OCI-LY1 (cell line): ENCODE results near the gene DOCK6.

Experiments used
- H2AFZ ChIP-seq: fragments of 200-600 bp; sonication (generic), shearing (Covaris generic); 2 replicates; pipeline ENCODE4 v1.6.0; 2014; ENCODE audit warnings: antibody characterized with exemption, mild to moderate bottlenecking, low read length
- H3F3A ChIP-seq: fragments of 200-600 bp; sonication (generic), shearing (Covaris generic); 2 replicates; pipeline ENCODE4 v1.6.0; 2014; ENCODE audit warnings: mild to moderate bottlenecking, antibody characterized with exemption, low read length, moderate library complexity; ENCODE audit not compliant: insufficient read depth
- H3K27ac ChIP-seq: fragments of 200-600 bp; sonication (generic); 2 replicates; pipeline ENCODE4 v1.5.1; 2014; ENCODE audit warnings: low read length, mixed run types, mild to moderate bottlenecking, low read depth; ENCODE audit not compliant: poor library complexity, severe bottlenecking
- H3K27me3 ChIP-seq: fragments of 200-600 bp; sonication (generic); 2 replicates; pipeline ENCODE4 v1.6.0; 2014; ENCODE audit warnings: antibody characterized with exemption, mild to moderate bottlenecking, low read length, moderate library complexity; ENCODE audit not compliant: insufficient read depth
- H3K36me3 ChIP-seq: fragments of 200-600 bp; sonication (generic); 2 replicates; pipeline ENCODE4 v1.6.1; 2014; ENCODE audit warnings: mild to moderate bottlenecking, antibody characterized with exemption, low read length, moderate library complexity, mixed read lengths; ENCODE audit not compliant: insufficient read depth
- H3K4me1 ChIP-seq: fragments of 200-600 bp; sonication (generic); 2 replicates; pipeline ENCODE4 v1.5.1; 2014; ENCODE audit warnings: mild to moderate bottlenecking, low read length, moderate library complexity; ENCODE audit not compliant: insufficient read depth, severe bottlenecking
- H3K4me2 ChIP-seq: fragments of 200-600 bp; sonication (generic), shearing (Covaris generic); 2 replicates; pipeline ENCODE4 v1.6.1; 2014; ENCODE audit warnings: low read length
- H3K4me3 ChIP-seq: fragments of 200-600 bp; sonication (generic); 2 replicates; pipeline ENCODE4 v1.5.1; 2014; ENCODE audit warnings: low read length, low read depth, mild to moderate bottlenecking, mixed read lengths; ENCODE audit not compliant: poor library complexity, severe bottlenecking
- H3K79me2 ChIP-seq: fragments of 200-600 bp; shearing (Covaris generic); 2 replicates; pipeline ENCODE4 v1.6.1; 2016; ENCODE audit warnings: mixed run types, low read length, mixed read lengths; ENCODE audit not compliant: insufficient read depth
- H3K9ac ChIP-seq: fragments of 200-600 bp; sonication (generic), shearing (Covaris generic); 2 replicates; pipeline ENCODE4 v1.6.1; 2014; ENCODE audit warnings: mild to moderate bottlenecking, low read length, mixed read lengths
- H3K9me2 ChIP-seq: fragments of 200-600 bp; sonication (generic), shearing (Covaris generic); 2 replicates; pipeline ENCODE4 v1.6.1; 2014; ENCODE audit warnings: low read depth, mild to moderate bottlenecking, low read length, mixed read lengths
- H3K9me3 ChIP-seq: fragments of 200-600 bp; shearing (Covaris generic); 2 replicates; pipeline ENCODE4 v1.6.1; 2014; ENCODE audit warnings: low read length, mixed read lengths
- H4K20me1 ChIP-seq: fragments of 200-600 bp; sonication (generic), shearing (Covaris generic); 2 replicates; pipeline ENCODE4 v1.6.0; 2016; ENCODE audit warnings: mild to moderate bottlenecking, low read length; ENCODE audit not compliant: insufficient read depth
- EZH2 ChIP-seq: fragments of 200-600 bp; sonication (generic), shearing (Covaris generic); IDR thresholded peaks from 2 replicates; pipeline ENCODE4 v1.8.0; 2017; ENCODE audit warnings: borderline replicate concordance, mixed run types, mild to moderate bottlenecking, antibody characterized with exemption, low read length, moderate library complexity, mixed read lengths
- TF ChIP-seq, protein P1 (sequence below): fragments of 200-600 bp; sonication (generic), shearing (Covaris generic); IDR thresholded peaks from 2 replicates; pipeline ENCODE4 v1.5.1; 2017; ENCODE audit warnings: mild to moderate bottlenecking, antibody characterized with exemption, low read length, moderate library complexity, mixed read lengths

Gene DOCK6

DNA sequence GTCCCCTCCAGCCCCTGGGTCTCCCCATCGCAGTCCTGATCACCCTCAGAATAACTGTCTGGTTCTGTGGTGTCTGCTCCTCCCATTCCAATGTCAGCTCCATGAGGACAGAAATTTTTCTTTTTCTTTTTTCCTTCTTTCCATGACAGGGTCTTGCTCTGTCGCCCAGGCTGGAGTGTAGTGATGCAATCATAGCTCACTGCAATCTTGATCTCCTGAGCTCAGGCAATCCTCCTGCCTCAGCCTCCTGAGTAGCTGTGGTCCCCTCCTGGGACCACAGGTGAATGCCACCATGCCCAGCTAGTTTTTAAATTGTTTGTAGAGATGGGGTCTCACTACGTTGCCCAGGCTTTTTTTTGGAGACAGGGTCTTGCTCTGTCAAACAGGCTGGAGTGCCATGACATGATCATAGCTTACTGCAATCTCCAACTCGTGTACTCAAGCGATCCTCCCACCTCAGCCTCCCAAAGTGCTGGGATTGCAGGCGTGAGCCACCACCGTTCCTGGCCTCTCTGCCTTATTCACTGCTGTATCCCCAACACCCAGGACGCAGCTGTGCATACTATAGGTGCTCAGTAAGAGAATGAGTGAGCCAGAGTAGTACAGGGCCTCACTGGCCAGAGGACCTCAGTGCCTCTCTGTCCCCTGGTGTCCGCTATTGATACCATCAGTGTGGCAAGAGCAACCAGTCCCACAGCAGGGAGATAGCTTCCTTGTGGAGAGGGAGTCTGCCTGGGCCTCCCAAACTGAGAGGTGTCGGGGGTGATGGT is 5.2 kb upstream of the DOCK6 start:
- Histone ChIP-seq H3K9me2 (no peaks in the 10 kb centered on the region), H3F3A (no peaks in the 10 kb centered on the region), H4K20me1 (no peaks in the 10 kb centered on the region), H3K36me3 (no peaks in the 10 kb centered on the region), H3K79me2 (no peaks in the 10 kb centered on the region), H3K27me3 (no peaks in the 10 kb centered on the region), H3K4me1 (peaks cover 14% of the 10 kb centered on the region), H3K27ac (no peak overlapping the region), H3K9me3 (no peaks in the 10 kb centered on the region), H3K4me2 (no peak overlapping the region), H3K4me3 (no peak overlapping the region), H3K9ac (no peak overlapping the region), H2AFZ (no peak overlapping the region)
- TF ChIP-seq, protein P1, sequence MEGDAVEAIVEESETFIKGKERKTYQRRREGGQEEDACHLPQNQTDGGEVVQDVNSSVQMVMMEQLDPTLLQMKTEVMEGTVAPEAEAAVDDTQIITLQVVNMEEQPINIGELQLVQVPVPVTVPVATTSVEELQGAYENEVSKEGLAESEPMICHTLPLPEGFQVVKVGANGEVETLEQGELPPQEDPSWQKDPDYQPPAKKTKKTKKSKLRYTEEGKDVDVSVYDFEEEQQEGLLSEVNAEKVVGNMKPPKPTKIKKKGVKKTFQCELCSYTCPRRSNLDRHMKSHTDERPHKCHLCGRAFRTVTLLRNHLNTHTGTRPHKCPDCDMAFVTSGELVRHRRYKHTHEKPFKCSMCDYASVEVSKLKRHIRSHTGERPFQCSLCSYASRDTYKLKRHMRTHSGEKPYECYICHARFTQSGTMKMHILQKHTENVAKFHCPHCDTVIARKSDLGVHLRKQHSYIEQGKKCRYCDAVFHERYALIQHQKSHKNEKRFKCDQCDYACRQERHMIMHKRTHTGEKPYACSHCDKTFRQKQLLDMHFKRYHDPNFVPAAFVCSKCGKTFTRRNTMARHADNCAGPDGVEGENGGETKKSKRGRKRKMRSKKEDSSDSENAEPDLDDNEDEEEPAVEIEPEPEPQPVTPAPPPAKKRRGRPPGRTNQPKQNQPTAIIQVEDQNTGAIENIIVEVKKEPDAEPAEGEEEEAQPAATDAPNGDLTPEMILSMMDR: no peak
- no peak for TF ChIP-seq EZH2

DNA sequence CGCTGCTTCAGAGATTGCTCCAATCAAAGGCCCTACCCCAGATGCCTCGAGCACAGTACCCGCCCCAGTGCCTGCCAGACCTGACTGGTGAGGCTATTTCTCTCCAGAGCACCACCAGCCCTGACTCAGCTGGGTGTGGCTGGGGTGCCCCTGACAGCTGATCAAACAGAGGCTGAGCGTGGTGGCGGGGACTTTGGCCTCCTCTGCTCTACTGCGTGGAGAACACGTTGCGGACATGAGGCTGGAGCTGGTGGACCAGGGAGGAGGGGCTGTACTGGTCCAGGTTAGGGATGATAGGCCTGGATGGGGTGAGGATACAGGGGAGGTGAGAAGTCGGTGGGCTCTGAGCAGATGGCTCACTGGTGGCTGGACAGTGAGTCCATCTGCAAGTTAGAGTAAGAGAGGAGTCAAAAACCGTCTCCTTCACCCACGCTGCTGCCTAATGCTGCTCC is 3.5 kb upstream of the DOCK6 start:
- no peak for TF ChIP-seq EZH2
- TF ChIP-seq, protein P1: no peak
- Histone ChIP-seq H3K27me3 (no peaks in the 10 kb centered on the region), H3K9ac (no peak overlapping the region), H3K4me2 (no peak overlapping the region), H2AFZ (no peak overlapping the region), H3K4me3 (no peak overlapping the region), H3K9me2 (no peaks in the 10 kb centered on the region), H3K27ac (no peak overlapping the region), H4K20me1 (no peaks in the 10 kb centered on the region), H3K4me1 (peaks cover 21% of the 10 kb centered on the region), H3K36me3 (no peaks in the 10 kb centered on the region), H3K79me2 (no peaks in the 10 kb centered on the region), H3K9me3 (no peaks in the 10 kb centered on the region), H3F3A (no peaks in the 10 kb centered on the region)

DNA sequence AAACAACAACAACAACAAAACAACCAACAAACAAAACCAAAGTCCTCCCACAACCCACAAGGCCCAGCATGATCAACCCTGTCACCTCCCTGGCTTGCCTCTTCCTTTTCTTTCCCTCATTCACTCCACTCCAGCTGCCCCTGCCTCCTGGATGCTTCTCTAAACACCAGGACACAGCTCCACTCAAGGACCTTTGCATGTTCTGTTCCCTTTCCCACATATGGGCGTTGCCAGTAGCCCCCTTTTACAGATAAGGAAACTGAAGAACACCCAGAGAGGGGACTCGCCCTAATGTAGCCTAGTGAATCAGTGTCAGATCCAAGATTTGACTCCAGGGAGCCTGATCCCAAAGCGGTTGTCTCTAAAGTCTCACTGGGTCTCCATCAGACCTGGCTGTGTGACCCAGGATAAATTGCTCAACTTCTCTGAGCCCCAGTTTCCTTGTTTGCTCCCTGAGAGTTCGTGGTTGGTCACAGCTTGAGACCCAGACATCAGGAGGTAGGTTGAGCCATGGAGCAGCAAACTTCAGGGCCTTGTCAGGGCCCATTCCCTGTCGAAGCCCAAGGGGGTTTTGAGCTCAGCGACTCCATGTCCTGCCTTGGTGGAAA is 3.0 kb upstream of the DOCK6 start:
- Histone ChIP-seq H4K20me1 (no peaks in the 10 kb centered on the region), H3F3A (no peaks in the 10 kb centered on the region), H3K9ac (no peak overlapping the region), H3K27ac (no peak overlapping the region), H3K9me3 (no peaks in the 10 kb centered on the region), H3K27me3 (no peaks in the 10 kb centered on the region), H3K4me2 (no peak overlapping the region), H2AFZ (no peak overlapping the region), H3K79me2 (no peaks in the 10 kb centered on the region), H3K4me1 (peaks cover 21% of the 10 kb centered on the region), H3K4me3 (no peak overlapping the region), H3K36me3 (no peaks in the 10 kb centered on the region), H3K9me2 (no peaks in the 10 kb centered on the region)
- no peak for TF ChIP-seq EZH2
- TF ChIP-seq, protein P1: no peak
